NCI-H1694 (cell line): Measurements from ENCODE around the gene CST6.
A peak's percentile ranks its signal among the peaks of the same experiment; 100 is the strongest.

ENCODE experiments used
- DNase-seq: peaks from one replicate; lab custom pipeline; 2025; lab: John Stamatoyannopoulos, UW

Gene CST6

DNA sequence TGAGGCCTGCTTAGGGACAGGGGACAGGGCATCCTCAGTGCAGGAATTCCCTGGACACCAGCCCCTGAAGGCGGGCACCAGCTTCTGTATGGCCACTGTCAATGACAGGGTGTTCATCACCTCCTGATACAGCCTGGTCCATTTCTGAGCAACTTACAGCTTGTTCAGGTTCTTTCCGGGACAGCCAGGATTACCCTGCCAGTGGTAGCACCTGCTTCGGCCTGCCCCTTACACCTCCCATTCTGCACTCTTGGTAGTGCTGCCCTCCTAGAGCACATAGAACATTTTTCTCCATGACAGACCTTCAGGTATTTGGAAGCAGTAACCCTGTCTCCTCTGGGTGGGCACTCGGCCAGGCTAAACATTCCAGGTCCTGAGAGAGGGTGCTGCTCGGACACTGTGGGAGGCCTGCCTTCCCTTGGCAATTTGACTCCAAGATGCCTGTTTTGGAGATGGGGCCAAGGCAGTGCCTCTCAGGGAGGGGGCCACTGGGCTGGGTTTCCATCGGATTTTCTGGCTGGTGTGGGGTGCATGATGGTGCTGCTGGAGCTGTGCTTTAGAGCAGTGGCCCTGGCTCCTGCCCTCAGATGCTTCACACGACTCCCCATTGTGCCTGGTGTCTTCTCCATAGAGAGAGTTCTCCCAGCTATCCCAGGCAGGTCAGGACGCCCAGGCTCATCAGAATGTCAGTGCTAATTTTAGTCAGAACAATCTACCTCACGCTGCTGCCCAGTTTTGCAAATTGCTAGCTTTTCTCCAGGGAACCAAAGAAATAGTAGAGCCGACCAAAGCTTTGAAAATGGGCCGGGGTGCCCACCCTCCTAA lies 35.9 kb downstream of the CST6 start:
- no peak for DNase-seq

- DNase-seq, result peak; percentile 11
Measured at GRCh38 chr11:66048547-66049323, 36.9 kb downstream of the CST6 start, which contains the start of gene GAL3ST3. GAL3ST3 (minus strand) TSS chr11:66049161; CDS start chr11:66045415, 3,746 bp downstream.

GRCh38 chr11:66050581-66051231 lies 38.9 kb downstream of the CST6 start:
- no peak for DNase-seq

DNA sequence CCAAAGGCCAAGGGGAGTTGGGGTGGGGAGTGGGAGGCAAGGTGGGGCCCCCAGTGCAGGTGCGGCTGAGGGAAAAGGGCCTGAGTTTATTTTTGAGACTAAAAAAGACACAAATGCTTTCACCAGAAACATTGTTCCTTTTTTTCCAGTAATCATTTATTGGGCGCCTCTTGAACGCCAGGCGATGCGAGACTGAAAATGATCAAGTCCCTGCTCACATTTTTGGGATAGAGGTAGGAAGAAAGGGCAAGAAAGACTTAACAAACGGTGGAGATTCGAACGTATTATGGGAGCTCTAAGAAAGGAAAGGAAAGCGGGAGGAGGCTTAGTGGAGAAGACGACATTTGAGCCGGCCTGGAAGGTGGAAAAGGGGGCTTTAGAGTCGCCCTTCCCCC lies 39.6 kb downstream of the CST6 start:
- DNase-seq, result no peak

DNA sequence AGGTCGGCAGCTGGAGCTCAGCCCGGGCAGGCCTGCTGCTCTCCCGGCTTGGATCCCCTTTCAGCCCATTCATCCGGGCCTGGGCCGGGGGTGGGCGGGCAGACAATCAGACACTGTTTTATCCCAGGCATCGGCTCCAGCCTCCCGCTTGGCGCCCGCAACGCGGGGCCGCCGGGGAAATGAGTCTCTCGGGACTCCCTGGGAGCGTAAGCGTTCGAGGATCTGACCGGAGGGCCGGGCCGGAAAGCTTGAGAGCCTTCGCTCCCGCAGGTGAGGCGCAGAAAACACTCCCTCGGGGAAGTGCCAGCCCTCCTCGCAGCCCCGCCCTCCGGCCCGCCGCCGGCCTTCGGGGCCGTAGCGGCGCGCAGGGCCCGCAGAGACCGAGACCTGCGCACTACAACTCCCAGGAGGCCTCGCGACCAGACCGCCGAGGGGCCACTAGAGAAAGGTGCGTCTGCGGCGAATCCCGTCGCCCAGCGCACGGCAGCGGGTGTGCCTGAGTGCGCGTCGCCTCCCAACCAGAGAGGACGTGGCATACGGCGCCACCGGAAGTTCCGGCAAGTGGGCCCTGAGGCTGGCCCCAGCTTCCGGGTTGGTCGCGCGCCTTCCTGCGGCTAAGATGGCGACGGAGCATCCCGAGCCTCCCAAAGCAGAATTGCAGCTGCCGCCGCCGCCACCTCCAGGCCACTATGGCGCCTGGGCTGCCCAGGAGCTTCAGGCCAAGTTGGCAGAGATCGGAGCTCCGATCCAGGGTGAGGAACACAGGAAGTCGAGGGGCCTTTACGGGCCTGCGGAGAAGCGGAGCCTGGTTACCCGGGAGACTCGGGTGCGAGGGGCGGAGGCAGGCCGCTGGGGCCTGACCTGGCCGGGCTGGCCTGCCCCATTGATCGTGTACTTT lies 40.2 kb downstream of the CST6 start, which contains the start of gene SF3B2:
SF3B2 (plus strand) TSS at position 599 of the 898 bp plus-strand sequence; CDS start at position 620, 21 bp downstream.
- peak; percentile 83 for DNase-seq

GRCh38 chr11:66052664-66052982 lies 40.8 kb downstream of the CST6 start:
- DNase-seq, result no peak

- DNase-seq, result no peak
Measured at GRCh38 chr11:66055021-66055420, 43.2 kb downstream of the CST6 start.

- DNase-seq, result no peak
Measured at GRCh38 chr11:66056501-66056900, 44.7 kb downstream of the CST6 start.

DNA sequence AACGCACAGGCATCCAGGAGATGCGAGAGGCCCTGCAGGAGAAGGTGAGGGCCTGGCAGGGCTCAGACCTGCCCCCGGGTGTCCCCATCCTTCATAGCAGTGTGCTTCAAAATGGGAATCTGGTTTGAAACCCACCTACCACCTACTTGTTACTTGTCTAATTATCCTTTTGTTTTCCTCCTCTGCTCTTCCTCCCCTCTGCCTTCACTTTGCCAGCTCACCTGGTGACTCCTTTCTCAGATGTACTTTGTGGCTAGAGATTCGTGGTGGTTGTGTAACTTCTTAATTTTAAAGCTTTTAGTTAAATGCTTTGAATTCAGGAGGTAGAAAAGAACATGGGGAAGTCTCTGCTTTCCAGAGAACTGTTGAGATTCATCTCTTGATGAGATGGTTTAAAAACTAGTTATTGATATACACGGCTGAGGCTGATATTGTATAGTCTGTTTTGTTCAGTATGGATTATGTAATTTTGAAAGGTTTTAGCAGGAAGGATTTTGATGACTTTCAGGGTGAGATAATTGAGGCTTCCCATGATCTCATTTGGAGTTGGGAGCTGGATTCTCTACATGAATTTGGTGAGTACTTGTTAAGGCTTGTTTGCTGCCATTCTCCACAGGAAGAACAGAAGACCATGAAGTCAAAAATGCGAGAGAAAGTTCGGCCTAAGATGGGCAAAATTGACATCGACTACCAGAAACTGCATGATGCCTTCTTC lies 48.3 kb downstream of the CST6 start:
- DNase-seq, result no peak

GRCh38 chr11:66061268-66061667 lies 49.5 kb downstream of the CST6 start:
- DNase-seq, result no peak

GRCh38 chr11:66062408-66062807 lies 50.6 kb downstream of the CST6 start:
- DNase-seq, result no peak
